NCI-H2107 treated with DMSO at 0.1 percent for 48 hours (cell line): ENCODE results near the gene MAGEC1.
"Not testable (repeated sequence)": the region's sequence is repeated elsewhere in the genome, so short reads cannot be mapped to it uniquely, and the experiment has no call there.

Source experiments
- DNase-seq: peaks from one replicate; lab custom pipeline; 2025; ENCODE audit not compliant: unreplicated experiment; lab: John Stamatoyannopoulos, UW

MAGEC1 gene, protein sequence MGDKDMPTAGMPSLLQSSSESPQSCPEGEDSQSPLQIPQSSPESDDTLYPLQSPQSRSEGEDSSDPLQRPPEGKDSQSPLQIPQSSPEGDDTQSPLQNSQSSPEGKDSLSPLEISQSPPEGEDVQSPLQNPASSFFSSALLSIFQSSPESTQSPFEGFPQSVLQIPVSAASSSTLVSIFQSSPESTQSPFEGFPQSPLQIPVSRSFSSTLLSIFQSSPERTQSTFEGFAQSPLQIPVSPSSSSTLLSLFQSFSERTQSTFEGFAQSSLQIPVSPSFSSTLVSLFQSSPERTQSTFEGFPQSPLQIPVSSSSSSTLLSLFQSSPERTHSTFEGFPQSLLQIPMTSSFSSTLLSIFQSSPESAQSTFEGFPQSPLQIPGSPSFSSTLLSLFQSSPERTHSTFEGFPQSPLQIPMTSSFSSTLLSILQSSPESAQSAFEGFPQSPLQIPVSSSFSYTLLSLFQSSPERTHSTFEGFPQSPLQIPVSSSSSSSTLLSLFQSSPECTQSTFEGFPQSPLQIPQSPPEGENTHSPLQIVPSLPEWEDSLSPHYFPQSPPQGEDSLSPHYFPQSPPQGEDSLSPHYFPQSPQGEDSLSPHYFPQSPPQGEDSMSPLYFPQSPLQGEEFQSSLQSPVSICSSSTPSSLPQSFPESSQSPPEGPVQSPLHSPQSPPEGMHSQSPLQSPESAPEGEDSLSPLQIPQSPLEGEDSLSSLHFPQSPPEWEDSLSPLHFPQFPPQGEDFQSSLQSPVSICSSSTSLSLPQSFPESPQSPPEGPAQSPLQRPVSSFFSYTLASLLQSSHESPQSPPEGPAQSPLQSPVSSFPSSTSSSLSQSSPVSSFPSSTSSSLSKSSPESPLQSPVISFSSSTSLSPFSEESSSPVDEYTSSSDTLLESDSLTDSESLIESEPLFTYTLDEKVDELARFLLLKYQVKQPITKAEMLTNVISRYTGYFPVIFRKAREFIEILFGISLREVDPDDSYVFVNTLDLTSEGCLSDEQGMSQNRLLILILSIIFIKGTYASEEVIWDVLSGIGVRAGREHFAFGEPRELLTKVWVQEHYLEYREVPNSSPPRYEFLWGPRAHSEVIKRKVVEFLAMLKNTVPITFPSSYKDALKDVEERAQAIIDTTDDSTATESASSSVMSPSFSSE

DNA sequence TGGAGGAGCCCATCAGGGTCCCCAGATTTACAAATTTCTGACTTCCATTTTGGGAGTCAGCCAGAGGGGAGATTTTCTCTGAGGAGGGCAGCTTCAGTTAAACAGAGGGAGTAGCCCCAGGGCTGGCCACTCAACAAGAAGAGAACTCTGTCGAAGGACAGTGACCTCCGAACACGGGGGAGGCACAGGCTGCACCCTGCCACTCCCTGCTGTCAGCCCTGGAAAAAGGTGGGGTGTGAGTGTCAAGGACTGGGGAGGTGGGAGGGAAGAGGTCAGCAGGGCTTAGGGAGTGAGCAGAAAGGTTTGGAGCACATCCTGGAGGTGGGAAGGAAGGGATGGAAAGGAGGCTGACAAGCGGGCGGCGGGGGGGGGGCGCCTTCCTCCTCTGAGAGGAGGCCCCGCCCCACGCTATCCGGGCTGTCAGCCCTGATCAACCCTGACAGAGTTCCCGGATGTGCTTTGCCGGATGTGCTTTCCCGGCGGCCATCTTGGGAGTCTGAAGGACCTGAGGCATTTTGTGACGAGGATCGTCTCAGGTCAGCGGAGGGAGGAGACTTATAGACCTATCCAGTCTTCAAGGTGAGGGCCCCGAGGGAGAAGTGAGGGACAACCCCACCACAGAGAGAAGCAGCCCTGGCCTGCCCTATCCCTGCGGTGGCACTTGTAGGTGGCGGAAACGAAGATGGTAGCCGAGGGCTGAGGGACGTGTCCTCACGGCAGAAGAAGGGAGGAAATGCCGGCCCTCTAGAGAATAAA is at the start of gene MAGEC1:
TSS of gene MAGEC1 (plus strand) at position 495 of the 756 bp plus-strand sequence. CDS start 1,179 bp downstream, outside the sequence.
- DNase-seq, result no peak

DNA sequence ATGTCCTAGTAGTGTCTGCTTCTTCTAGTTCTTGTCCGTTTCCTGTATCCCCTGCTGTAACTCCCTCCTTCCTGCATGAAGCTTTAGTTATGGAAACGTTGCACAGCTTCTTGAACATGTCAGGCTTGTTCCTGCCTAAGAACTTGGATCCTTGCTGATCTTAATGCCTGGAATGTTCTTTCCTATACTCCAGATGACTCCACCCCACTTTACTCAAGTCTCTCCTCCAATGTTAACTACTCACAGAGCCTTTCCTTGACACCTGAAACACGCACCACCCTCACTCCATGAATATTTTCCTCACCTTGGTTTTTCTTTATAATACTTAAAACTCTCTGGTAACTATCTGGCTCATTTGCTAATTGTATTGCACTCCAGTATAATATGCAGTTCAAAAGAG is 46.2 kb upstream of the MAGEC1 start:
- DNase-seq, result no peak

DNA sequence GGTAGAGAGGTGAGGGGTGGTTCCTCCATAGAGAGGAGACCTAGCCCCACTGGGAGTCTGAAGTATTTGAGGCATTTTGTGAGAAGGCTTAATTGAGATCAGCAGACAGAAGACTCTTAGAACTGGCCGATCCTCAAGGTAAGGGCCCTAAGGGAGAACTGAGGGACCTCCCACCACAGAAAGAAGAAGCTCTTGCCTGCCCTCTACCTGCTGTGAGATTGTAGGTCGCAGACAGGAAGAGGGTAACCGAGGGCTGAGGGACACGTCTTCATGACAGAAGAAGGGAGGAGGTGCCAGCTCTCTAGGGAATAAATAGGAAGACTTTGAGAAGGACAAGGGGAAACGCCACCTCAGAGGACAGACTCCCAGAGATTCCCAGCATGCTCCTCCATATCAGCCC is 24.1 kb upstream of the MAGEC1 start:
- no peak for DNase-seq

DNA sequence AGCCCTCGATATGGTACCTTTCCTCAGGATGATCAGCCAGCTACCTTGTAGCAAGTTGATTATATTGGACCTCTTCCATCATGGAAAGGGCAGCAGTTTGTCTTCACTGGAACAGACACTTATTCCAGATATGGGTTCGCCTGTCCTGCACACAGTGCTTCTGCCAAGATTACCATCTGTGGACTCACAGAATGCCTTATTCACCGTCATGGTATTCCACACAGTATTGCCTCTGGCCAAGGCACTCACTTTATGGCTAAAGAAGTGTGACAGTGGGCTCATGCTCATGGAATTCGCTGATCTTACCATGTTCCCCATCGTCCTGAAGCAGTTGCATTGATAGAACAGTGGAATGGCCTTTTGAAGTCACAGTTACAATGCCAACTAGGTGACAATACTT is 14.9 kb upstream of the MAGEC1 start:
- DNase-seq, result not testable (repeated sequence)

DNA sequence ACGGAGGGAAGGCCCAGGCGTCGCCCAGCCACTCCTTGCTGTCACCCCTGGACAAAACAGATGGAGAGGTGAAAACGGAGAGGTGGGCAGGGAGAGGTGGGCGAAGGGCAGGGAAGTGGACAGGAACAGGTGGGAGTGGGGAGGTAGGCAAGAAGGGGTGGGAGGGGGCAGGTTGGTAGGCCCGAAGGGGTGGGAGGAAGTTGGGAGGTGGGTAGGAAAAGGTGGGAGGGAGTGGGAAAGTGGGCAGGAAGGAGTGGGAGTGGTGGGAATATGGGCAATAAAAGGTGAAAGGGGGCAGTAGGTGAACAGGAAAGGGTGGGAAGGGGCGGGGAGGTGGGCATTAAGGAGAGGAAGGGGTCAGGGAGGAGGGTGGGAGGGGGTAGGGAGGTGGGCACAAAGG is 9.0 kb upstream of the MAGEC1 start:
- no peak for DNase-seq

DNA sequence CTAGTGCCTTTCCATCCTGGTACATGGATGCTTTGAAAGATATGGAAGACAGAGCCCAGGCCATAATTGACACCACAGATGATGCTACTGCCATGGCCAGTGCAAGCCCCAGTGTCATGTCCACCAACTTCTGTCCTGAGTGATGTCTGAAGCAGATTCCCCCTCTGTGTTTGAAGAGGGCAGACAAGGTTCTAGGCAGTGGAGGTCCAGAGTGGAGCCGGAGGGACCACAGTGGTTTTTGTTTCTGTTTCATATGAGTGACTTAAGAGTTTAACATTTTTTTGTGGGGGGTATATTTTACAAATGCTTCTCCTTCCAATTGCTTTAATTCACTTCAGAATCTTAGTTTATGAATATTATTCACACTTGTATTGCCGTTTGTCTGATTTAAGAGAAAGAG is 6.0 kb upstream of the MAGEC1 start:
- DNase-seq, result no peak

DNA sequence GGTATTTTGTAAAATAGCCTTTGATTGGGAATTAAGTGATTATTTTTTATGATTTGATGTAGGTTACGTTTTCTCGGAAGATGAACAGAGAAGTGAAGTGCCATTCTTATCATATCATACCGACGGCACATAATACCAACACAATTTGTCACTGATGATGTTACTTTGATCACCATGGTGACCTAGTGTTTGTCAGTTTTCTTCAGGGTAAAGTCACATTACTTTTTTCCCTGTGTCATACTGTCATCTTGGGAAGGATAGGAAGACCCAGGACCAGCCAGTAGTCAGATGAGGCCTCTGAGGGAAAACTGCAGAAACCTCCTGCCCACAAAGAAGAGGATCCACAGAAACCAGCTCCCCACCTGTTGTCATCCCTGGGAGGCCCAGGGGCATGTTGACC is 1.3 kb upstream of the MAGEC1 start:
- DNase-seq, result no peak

DNA sequence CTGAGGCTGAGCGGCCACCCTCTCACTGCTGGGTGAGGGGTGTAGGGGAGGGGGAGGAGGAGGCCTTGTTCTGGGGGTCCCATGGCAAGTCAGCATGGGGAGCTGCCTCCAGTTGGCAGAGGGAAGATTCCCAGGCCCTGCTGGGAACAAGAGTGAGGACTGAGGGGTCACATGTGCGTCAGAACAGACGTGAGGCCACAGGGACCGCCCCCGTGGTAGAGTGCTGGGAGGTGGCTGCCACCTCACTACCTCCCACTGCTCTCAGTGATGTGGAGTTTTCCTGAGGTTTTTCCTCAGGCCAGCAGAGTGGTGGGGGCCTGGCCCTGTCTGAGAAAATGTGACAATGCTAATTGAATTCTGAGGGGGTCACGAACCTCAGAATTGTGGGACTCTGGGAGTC is 568 bp downstream of the MAGEC1 start:
- DNase-seq, result no peak

DNA sequence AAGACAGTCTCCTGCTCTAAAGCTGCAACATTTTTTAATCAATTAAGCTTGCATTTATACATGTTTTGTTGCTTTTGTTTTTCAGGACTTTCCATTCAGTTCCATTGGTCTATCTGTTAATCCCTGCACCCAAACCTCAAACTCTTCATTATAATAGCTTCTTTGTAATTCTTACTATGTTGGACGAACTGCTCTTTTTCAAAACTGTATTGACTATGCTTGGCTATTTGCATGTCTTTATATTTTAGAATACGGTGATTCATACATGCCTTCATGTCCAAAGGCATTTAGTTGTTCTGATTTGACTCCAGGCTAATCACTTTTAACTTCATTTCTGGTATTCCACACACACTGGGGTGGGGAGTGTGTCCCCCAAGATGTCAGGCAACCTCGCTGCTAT is 14.1 kb downstream of the MAGEC1 start:
- no peak for DNase-seq

DNA sequence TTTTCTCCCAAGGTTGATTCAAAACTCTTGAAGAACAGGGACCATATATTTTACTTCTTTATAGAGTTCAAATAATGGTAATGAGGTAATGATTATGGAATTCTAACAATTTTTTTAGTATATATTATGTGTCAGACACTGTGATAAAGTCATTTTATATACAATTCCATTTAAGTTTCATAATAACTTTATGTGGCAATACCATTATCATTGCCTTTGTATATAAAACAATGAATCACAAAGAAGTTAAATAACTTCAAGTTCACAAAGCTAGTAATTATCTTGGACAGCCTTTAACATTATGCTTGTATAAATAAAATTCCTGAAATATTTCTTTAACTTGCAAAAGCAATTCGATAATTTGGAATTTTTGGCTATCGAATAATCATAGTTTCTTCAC is 20.6 kb downstream of the MAGEC1 start:
- no peak for DNase-seq

DNA sequence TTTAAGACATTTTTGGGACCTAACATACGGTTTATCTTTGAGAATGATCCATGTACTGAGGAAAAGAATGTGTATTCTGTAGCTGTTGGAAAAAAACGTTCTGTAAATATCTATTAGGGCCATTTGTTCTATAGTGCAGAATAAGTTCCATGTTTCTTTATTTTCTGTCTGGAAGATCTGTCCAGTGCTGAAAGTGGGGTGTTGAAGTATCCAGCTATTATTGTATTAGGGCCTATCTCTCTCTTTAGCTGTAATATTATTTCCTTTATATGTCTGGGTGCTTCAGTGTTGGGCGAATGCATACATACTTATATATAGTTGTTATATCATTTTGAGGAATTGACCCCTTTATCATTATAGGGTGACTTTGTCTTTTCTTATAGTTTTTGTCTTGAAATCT is 24.7 kb downstream of the MAGEC1 start:
- no peak for DNase-seq

DNA sequence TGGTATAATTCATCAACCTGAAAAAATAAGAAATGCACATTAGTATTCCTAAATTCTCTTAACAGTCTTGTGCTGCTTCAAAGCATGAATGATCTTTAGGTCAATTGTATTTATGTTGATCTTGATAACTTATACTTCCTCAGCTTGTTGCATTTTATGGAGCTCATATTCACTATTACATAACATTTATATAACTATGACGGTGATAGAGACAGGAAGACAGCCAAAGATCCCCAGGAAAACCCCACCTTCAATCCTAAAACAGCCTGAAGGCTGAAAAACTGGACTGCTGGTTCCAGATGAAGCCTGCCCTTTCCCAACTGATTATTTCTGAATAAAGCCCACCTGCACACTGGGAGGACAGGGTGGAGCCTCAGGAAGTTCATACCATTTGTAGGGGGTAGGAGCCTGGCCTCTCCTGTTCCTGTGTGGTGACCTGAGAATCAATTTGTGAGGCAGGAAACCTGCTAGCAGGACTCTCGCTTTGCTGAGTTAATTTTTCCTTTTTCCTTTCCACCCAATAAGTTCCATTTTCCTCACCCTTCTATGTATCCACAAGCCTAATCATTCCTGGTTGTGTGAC is 30.5 kb downstream of the MAGEC1 start:
- no peak for DNase-seq

DNA sequence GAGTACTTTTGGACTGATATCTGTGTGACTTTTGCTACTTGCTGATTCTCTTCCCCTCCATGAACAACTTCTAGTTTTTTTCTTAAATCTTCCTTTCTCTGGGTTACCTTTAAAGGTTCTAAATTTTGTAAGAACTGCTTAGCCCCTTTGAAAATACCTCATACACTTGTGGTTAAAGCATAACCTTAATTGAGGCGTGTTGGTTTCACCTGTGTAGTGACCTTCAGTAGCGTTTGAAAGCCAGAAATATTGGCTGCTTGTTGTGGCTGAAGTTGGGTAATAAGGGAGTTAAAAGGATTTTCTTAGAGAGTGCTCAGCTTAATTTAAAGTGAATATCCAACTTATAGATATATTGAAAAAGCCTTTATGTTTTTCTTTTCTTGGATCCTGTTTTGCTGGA is 32.0 kb downstream of the MAGEC1 start:
- no peak for DNase-seq

DNA sequence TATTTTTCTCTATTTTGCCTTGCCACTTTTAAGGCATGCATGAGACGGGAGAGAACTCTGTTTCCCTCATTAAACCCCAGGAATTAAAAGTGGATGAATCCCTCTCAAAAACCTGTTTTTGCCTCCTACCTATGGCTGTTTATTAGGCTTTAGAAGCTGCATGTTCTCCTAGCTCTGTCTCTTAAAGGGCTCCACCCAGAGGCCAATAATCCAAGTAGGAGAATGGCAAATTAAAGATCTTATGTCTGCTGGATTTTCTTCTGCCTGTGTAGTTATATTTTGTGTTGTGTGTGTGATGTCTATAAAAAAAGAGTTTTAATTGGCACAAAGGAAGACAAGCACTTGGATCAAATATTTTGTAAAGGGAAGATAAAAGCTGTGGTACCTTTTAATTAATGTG is 32.4 kb downstream of the MAGEC1 start:
- DNase-seq, result no peak

DNA sequence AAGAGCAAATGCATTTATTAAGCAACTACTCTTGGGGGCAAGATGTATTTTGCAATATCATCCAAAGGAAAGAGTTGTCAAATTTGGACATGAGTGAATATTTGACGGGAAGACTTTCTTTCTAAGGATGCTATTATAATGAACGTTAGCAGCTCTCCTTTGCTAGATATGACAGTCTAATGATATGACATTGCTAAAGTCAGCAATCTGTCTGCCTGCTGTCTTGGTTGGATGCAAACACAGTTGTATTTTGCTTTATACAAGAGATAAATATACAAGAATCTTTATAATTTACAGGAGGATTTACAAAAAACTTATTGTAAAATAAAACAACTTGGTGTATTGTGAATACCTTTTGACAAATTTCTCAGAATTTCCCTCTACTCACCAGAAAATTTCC is 37.5 kb downstream of the MAGEC1 start:
- DNase-seq, result no peak

DNA sequence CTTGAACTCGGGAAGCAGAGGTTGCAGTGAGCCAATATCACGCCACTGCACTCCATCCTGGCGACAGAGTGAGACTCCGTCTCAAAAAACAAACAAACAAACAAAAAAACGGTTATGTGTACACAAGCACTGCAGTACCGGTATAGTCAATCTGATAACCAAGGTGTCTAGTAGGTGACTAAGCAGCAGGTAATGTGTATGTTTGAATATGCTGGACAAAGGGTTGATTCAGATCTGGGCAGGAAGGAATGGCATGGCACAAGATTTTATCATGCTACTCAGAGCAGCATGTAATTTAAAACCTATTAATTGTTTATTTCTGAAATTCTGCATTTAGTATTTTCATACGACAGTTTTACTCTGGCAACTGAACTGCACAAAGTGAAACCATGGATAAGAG is 41.7 kb downstream of the MAGEC1 start:
- no peak for DNase-seq

DNA sequence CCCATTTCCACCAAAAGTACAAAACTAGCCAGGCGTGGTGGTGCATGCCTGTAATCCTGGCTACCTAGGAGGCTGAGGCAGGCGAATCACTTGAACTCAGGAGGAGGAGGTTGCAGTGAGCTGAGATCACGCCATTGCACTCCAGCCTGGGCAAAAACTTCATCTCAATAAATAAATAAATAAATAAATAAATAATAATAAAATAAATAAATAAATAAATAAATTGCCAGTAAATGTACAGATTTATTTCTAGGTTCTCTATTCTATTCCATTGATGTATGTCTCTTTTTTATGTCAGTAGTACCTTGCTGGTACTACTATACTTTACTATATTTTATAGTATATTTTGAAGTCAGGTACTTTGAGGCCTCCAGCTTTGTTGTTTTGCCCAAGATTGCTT is 43.7 kb downstream of the MAGEC1 start:
- no peak for DNase-seq

DNA sequence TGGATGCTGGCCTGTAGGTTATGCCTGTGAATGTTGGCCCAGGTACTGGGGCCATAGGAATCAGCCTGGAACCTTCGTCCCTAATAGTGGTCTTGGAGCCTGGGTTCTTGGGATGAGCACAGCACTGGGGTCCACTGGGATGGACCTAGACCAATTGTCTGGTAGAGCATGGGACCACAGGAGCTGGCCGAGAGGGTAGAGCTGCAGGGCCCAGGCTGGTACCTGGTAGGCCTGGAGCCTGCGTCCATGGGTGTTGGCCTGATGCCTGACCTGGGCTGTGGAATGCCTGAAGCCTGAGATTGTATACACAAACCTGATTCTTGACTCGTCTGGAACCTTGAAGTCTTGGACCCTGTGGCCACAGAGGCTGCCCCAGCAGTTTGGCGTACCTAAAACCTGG is 48.9 kb downstream of the MAGEC1 start:
- DNase-seq, result no peak

DNA sequence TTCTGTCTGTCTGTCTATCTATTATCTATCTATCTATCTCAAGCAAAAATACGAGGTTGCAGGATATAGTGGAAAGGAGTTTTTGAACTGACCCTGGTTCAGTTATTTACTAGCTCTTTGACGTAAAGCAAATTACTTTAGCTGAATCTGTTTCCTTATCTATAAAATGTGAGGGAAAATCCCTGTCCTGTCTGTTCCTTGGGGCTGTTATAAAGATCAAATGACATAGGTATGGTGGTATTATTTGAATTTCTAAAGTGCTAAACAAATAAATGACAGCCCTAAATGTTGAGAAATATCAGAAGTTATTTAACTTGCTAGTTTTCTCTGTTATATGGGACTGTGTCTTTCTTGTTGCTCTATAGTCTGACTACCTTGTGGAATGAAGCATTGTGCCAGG is 55.0 kb downstream of the MAGEC1 start:
- no peak for DNase-seq
